Stimulated activated CD8-positive, alpha-beta memory T cell treated with anti-CD3 and anti-CD28 coated beads, Interleukin-15, amount 100 ng/mL, for 24 hours (primary cell): Measurements from ENCODE around the gene DUS4L.
"Not testable (repeated sequence)": the region's sequence is repeated elsewhere in the genome, so short reads cannot be mapped to it uniquely, and the experiment has no call there.

ENCODE experiments used
- DNase-seq: peaks from one replicate; pipeline ENCODE4 v3.0.0-alpha.2; 2020; ENCODE audit warnings: low read depth

DUS4L gene, protein sequence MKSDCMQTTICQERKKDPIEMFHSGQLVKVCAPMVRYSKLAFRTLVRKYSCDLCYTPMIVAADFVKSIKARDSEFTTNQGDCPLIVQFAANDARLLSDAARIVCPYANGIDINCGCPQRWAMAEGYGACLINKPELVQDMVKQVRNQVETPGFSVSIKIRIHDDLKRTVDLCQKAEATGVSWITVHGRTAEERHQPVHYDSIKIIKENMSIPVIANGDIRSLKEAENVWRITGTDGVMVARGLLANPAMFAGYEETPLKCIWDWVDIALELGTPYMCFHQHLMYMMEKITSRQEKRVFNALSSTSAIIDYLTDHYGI

DNA sequence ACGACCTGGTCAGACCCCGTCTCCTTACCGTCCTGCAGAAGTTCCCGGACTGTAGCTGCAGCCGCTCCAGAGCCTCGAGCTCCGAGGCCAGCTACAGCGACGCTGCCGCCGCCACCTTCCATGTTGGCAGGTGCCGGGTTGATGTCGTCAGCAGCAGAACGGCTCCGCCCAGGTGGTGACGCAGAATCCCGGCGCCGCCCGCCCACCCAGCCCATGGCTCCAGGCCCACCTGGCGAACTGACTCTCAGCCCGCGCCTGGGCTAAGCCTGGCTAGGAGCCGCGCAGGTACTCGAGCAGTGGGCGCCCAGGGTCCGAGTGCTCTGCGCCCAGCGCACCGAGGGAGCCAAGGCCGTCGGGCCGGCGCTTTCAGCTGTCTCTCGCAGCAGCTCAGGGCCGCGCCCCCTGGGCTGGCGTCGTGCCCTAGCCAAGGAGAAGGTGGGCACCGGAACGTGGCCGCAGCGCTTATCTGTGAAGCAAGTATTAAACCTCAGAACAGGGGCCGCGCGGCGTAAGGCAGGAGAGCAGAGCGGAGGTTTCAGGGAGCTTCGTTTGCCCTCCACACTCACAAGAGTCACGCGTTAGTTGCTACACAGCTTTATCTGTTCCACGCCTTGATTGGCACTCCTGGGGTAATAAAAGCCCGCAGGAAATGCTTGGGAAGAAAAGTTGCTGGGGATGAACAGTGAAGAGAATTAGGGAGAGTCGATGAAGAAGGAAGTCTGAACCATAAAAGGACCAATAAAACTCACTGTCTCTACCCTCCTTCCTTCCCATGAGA, at the start of gene DUS4L, which contains the start of gene COG5:
DUS4L (plus strand) TSS at position 197 of the 778 bp plus-strand sequence. CDS start 3,100 bp downstream, outside the sequence.
COG5 (minus strand) TSS at position 146 of the 778 bp plus-strand sequence; CDS start at position 122, 24 bp downstream.
- peak; percentile 69 for DNase-seq

- no peak for DNase-seq
Observed at GRCh38 chr7:107526672-107527071, 37.1 kb upstream of the DUS4L start.

GRCh38 chr7:107527196-107527595, 36.6 kb upstream of the DUS4L start:
- no peak for DNase-seq

DNA sequence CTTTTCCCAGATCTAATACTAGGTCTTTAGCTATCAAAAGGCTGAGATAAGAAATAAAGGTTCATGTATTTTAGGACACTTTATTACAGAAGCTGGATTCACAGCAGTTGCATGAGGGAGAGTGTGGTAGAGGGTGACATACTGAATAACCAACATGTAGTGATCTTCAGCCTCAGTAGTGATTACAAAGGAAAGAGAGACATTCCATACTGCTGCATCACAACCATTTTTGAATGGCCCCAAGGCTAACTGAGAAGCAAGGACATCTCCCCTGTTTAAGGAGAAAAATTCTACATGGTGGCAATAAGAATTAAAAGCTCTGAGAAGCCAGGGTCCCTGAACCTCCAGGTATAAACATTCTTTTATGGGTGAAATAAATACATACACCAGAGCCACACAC, 35.3 kb upstream of the DUS4L start:
- DNase-seq, result no peak

- no peak for DNase-seq
Observed at GRCh38 chr7:107530751-107531150, 33.0 kb upstream of the DUS4L start.

DNA sequence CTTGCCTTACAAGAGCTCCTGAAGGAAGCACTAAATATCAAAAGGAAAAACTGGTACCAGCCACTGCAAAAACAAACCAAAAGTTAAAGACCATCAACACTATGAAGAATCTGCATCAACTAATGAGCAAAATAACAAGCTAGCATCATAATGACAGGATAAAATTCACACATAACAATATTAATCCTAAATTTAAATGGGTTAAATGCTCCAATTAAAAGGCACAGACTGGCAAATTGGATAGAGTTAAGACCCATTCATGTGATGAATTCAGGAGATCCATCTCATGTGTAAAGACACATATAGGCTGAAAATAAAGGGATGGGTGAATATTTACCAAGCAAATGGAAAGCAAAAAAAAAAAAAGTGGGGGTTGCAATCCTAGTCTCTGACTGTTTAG, 29.6 kb upstream of the DUS4L start:
- no peak for DNase-seq

GRCh38 chr7:107537228-107537627, 26.5 kb upstream of the DUS4L start:
- DNase-seq, result not testable (repeated sequence)

- DNase-seq, result no peak
Observed at GRCh38 chr7:107538001-107538400, 25.8 kb upstream of the DUS4L start.

DNA sequence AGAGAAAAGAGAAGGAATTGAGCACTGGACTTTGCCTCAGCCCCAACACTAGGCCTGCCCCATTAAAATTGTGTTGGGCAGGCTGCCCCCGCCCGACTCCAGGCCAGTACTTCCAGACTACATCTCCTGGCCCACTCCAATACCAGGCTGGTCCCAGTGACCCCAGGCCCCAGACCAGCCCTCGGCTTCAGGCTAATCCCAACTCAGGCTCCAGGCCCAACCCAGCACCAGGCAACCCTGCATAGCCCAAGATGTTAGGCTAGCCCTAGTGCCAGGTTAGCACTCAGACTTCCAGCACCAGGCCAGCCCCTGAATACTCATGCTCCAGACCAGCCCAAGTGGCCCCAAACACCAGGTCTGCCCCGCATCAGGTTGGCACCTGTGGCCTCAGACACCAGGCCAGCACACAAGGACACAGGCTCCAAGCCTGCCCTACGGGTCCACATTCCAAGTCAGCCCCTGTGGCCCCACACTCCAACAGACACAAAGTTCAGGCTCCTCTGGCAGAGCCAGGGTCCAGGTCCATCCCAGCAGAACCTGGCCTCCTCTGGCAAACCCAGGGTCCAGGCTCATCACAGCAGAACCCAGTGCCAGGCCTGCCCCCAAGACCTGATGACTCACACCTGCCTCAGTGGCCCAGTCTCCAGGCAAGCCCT, 20.3 kb upstream of the DUS4L start:
- no peak for DNase-seq

- DNase-seq, result no peak
Observed at GRCh38 chr7:107544848-107545591, 18.8 kb upstream of the DUS4L start.

DNA sequence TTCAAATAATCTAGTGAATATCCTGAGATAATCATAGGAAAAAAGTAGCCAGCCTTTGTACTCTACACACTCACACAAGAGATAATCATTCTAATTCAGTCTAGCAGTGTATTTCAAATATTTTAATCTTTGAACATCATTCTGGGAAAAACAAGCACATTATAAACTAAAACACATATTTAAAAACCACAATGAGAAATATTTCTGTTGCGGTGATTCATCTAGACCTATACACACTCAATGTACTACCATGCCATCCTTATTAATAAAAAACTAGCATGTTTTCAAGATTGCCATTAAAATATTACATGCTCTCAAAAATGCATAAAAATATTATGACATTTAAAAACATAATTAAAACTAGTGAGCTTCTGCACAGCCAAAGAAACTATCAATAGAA, 11.8 kb upstream of the DUS4L start:
- DNase-seq, result no peak

- DNase-seq, result no peak
Observed at GRCh38 chr7:107555893-107556292, 7.9 kb upstream of the DUS4L start.

GRCh38 chr7:107559864-107560263, 3.9 kb upstream of the DUS4L start:
- DNase-seq, result no peak

- DNase-seq, result no peak
Observed at GRCh38 chr7:107560898-107561516, 2.8 kb upstream of the DUS4L start.

DNA sequence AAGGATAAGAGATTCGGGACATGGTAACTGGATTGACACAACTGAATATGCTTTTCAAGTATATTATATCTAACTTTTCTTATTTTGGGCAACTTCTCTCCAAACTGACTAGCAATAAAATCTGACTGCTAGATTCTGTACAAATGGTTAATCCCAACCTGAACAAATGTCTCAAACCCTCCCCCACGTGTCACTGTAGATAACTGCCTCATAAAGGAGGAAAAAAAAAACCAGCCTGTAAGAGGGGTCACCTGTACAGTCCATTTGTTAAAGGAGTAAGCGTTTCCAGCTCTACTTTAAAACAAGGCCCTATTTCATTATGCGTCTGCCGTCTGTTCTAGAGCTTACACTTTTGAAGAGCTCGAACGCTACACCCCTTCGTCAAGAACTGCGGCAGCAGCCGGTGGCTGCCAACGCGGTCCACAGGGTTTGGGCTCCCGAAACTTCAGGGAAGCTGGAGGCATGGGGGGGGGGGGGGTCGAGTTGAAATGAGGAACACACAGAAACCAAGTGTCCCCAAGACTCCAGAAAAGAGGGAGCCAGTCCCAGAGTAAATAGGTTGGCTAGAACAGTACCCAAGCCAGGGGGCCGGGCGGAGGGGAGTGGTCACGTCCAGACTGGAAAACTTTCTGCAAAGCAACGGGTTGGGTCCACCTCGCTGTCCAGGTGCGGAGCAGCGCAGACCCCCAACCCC, 543 bp upstream of the DUS4L start:
- DNase-seq, result no peak

- DNase-seq, result no peak
Observed at GRCh38 chr7:107564553-107565298, 955 bp downstream of the DUS4L start.

DNA sequence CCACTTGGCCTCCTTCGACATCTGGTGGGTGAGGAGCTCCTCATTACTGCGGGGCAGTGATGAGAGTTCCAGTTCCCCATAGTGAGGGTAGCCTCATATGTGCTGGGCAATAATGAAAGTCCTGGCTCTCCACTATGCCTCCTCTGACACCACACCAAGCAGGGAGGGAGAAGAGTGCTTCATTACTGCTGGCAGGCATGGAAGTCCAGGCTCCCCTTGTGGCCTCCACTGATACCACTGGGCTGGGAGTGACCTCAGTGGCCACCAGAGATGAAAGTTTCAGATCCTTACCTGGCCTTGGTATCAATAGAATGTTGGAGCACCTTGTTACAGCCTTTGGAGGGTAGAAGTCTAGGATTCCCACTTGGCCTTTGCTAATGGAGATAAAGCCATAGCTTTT, 6.5 kb downstream of the DUS4L start:
- DNase-seq, result no peak

DNA sequence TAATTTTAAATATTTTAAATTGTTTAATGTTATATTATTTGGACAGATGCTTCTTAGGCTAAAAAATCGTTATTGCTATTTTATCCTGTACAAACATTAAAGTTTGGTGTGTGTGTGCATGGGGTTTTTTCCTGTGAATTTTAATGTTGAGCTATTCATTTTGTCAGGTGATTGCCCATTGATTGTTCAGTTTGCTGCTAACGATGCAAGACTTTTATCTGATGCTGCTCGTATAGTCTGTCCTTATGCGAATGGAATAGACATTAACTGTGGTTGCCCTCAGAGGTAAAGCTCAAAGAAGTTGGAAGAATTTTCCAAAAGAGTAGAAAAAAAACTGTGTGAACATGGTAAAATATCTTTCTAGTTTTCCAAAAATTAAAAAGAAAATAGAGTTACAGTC, 9.8 kb downstream of the DUS4L start:
- no peak for DNase-seq

GRCh38 chr7:107579554-107579884, 15.7 kb downstream of the DUS4L start:
- DNase-seq, result no peak
